Measurements from ENCODE around the gene TMEM98.
"Not testable (repeated sequence)": the region's sequence is repeated elsewhere in the genome, so short reads cannot be mapped to it uniquely, and the experiment has no call there.

Gene TMEM98, protein sequence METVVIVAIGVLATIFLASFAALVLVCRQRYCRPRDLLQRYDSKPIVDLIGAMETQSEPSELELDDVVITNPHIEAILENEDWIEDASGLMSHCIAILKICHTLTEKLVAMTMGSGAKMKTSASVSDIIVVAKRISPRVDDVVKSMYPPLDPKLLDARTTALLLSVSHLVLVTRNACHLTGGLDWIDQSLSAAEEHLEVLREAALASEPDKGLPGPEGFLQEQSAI

DNA sequence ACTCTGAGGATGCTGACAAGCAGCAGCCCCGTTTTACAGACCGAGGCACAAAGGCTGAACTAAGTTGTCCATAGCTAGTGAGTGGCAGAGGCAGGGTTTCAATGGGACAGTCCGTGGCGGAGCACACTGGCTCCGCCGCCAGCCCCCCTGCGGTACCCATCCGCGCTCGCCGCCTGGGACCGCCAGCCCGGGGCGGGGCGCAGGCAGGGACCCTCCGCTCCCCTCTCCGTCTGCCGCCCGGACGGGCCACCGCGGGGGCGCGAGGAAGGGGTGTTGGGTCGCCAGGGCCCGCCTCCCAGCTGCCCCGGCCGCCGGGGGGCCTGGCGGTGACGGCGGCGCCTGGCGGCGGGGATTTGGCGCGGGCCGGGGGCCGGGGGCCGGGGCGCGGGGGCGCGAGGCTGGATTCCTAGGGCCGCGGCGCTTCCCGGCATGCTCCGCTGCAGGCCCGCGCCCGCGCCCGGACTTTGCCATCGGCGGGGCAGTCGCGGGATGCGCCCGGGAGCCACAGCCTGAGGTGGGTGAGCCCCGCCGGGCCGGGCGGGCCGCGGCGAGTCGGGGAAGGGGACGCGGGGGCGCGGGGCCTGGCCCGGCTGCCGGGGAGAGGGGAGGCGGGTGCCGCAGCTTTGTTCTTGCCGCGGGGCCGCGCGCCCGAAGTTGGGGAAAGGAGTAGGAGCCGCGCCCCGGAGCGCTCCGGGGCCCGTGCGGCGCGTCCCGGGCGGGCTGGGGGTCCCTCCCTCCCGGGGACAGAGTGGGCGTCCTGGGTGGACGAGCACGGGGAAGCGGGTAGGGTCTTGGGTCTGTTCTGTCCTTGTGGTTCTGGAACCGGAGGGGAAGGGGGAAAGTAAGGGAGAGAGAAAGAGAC is at the start of gene TMEM98:
Gene TMEM98, plus strand, starts transcription at position 430 of the 862 bp plus-strand sequence. CDS start 3,376 bp downstream, outside the sequence.
- Mint-ChIP-seq H3K4me3 (peak within 1 kb of the TSS; percentile 46), H3K27me3 (peaks cover 18% of the 10 kb centered on the region), H3K9me3 (no peaks in the 10 kb centered on the region), H3K36me3 (no peaks in the 10 kb centered on the region), H3K4me1 (no peaks in the 10 kb centered on the region), H3K27ac (no peak within 1 kb of the TSS)
- peak; percentile 56 for ATAC-seq

DNA sequence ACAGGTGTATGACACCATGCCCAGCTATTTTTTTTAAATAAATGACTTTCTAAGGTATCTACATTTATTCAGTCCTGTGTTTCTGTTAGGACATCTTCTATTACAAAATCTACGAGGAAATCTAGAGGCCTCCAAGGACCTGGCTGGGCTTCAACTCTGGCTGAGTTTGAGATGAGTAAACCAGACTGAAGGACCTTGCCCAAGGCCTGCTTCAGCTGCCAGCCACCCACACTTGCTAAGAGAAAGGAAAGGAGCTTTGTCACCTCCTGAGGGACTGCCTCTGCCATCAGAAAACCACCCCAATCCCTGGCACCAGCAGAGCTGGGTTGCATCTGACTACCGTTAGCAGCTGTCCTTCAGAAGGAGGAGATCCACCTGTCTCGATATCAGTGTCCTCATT is 49.7 kb upstream of the TMEM98 start:
- peaks cover 22% of the 10 kb centered on the region for H3K4me1 Mint-ChIP-seq
- peak overlapping the region; percentile 71 for H3K27ac Mint-ChIP-seq
- H3K36me3 Mint-ChIP-seq, result no peaks in the 10 kb centered on the region
- no peak overlapping the region for H3K4me3 Mint-ChIP-seq
- no peaks in the 10 kb centered on the region for H3K9me3 Mint-ChIP-seq
- no peak for ATAC-seq
- H3K27me3 Mint-ChIP-seq, result peaks cover 3% of the 10 kb centered on the region

DNA sequence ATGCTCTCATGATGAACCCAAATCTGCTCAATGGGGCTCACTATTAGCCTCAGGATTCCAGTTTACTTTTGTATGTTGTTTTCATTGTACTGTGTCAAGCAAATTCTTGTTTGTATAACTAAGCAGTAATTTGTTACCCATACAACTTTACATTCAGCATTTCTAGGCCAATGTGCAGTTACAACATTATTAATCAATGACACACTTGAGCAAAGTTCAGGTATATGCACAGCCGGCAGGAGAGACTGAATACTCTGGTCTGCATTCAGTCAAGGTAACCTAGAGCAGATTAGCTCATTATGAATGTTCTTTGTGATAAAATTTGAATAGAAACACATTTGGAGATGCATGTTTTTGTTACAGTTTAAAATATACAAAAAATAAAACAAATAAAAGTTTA is 48.8 kb upstream of the TMEM98 start:
- Mint-ChIP-seq H3K27me3 (peaks cover 12% of the 10 kb centered on the region), H3K9me3 (no peaks in the 10 kb centered on the region), H3K36me3 (no peaks in the 10 kb centered on the region), H3K4me3 (no peak overlapping the region), H3K4me1 (peaks cover 18% of the 10 kb centered on the region), H3K27ac (no peak overlapping the region)
- no peak for ATAC-seq

DNA sequence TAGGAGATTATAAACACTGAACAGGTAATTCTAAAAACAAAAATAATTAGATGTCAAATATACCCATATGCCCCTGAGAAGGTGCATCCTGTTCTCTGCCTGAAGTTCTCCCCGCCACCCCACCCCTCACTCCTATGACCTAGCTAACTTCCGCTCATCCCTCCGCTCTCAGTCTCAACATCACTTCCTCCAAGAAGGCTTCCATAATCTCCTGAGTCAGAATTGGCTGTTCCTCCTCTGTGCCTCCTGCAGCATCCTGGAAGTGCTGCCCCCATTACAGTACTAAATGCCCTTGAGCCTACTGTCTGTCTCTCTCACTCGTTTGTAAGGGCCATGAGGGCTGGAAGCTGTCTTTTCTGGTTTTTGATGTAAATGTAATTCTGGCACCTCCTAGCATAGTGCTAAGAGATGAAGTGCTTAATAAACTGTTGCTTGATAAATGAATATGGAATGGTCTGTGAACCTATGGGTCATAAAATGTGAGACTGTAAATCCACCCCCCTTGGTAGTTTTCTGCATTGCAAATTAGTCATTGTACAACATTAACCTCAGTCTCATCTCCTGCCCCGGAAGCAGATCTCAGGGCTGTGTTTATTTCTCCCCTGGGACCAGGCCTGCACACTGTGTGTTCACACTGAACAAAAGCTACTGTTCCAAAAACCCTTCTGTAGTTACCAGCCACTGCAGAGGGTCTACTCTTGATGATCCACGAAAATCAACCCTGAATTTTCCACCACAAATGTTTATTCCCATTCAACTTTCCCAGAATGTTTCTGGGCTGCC is 47.1 kb upstream of the TMEM98 start:
- Mint-ChIP-seq H3K36me3 (no peaks in the 10 kb centered on the region), H3K4me3 (no peak overlapping the region), H3K27me3 (peaks cover 13% of the 10 kb centered on the region), H3K27ac (no peak overlapping the region), H3K9me3 (no peaks in the 10 kb centered on the region), H3K4me1 (peaks cover 16% of the 10 kb centered on the region)
- ATAC-seq, result no peak

DNA sequence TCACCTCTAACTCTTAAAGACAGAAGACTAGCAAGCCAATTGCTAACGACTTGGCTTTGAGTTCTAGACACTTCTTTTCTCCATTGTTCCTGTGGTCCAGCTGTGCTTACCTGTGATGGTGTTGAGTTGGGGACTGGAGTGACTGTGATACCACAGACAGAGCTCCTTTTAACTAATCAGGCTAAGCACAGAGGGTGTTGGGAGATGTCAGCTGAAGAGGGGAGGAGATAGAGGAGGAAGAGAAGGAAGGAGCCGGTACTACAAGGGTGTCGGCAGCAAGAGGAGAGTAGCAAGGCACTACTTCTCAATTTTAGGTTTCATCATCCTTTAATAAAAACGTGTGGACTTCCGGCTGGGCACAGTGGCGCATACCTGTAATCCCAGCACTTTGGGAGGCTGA is 45.9 kb upstream of the TMEM98 start:
- no peaks in the 10 kb centered on the region for H3K36me3 Mint-ChIP-seq
- H3K4me1 Mint-ChIP-seq, result peaks cover 11% of the 10 kb centered on the region
- no peak for ATAC-seq
- no peaks in the 10 kb centered on the region for H3K9me3 Mint-ChIP-seq
- no peak overlapping the region for H3K4me3 Mint-ChIP-seq
- H3K27me3 Mint-ChIP-seq, result peaks cover 19% of the 10 kb centered on the region
- H3K27ac Mint-ChIP-seq, result no peak overlapping the region

DNA sequence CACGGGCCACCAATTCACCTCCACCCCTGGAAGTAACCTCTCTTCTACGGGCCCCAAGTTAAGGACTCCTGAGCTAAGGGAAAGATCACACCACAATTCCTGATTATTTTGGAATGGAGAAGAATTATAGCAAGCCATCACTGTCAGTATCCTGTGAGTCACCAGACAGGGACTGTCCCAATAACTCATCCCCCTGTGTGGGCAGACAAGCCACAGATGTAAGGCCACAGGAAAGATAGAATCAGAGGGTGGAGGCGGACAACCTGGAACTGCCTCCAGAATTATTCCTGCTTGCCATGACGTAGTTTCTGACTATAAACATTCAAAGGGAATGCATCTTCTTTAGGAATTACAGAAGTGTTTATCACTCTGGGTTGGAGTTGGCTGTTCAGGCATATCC is 45.2 kb upstream of the TMEM98 start:
- Mint-ChIP-seq H3K27ac (no peak overlapping the region), H3K9me3 (no peaks in the 10 kb centered on the region)

DNA sequence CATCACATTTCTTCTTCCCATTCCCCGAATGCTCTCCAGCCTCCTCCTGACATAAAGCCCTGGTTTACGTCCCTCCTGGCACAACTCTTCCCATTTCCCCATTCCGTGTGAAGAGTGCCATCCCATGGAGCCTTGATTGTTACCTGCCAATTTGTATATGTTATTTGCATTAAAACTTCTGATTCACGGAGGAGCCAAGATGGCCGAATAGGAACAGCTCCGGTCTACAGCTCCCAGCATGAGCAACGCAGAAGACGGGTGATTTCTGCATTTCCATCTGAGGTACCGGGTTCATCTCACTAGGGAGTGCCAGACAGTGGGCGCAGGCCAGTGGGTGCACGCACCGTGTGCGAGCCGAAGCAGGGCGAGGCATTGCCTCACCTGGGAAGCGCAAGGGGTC is 41.0 kb upstream of the TMEM98 start:
- H3K9me3 Mint-ChIP-seq, H3K27ac Mint-ChIP-seq, ATAC-seq, H3K4me3 Mint-ChIP-seq, H3K36me3 Mint-ChIP-seq, H3K4me1 Mint-ChIP-seq: not testable (repeated sequence)
- peaks cover 21% of the 10 kb centered on the region for H3K27me3 Mint-ChIP-seq

More for the DNA sequence above, 45.2 kb upstream of the TMEM98 start:
- Mint-ChIP-seq H3K27me3 (peaks cover 21% of the 10 kb centered on the region), H3K36me3 (no peaks in the 10 kb centered on the region), H3K4me3 (no peak overlapping the region), H3K4me1 (peaks cover 7% of the 10 kb centered on the region)
- ATAC-seq, result no peak

DNA sequence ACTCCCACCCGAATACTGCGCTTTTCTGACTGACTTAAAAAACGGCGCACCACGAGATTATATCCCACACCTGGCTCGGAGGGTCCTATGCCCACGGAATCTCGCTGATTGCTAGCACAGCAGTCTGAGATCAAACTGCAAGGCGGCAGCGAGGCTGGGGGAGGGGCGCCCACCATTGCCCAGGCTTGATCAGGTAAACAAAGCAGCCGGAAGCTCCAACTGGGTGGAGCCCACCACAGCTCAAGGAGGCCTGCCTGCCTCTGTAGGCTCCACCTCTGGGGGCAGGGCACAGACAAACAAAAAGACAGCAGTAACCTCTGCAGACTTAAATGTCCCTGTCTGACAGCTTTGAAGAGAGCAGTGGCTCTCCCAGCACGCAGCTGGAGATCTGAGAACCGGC is 40.5 kb upstream of the TMEM98 start:
- not testable (repeated sequence) for ATAC-seq, H3K36me3 Mint-ChIP-seq, H3K4me3 Mint-ChIP-seq, H3K27ac Mint-ChIP-seq, H3K9me3 Mint-ChIP-seq, H3K4me1 Mint-ChIP-seq
- H3K27me3 Mint-ChIP-seq, result peaks cover 21% of the 10 kb centered on the region

DNA sequence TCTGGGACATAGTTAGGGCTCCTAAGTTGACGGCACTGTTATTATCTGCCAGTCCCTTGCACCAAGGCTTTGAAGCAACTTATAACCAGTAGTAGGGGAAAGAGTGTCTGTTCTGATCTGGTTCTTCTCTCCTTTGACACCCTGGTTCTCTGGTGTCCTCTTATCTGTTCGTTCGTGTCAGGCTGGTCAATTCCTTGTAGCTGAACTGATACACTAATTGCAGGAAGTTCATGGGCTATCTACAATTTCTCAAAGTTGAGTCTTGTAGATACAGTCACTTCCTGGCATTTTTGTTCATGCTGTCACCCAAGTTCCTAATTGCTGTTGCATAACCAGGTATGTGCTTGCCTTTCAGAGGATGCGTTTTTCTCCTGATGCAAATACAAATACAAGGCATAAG is 33.7 kb upstream of the TMEM98 start:
- H3K4me1 Mint-ChIP-seq, result no peaks in the 10 kb centered on the region
- H3K9me3 Mint-ChIP-seq, result no peaks in the 10 kb centered on the region
- no peak overlapping the region for H3K27ac Mint-ChIP-seq

DNA sequence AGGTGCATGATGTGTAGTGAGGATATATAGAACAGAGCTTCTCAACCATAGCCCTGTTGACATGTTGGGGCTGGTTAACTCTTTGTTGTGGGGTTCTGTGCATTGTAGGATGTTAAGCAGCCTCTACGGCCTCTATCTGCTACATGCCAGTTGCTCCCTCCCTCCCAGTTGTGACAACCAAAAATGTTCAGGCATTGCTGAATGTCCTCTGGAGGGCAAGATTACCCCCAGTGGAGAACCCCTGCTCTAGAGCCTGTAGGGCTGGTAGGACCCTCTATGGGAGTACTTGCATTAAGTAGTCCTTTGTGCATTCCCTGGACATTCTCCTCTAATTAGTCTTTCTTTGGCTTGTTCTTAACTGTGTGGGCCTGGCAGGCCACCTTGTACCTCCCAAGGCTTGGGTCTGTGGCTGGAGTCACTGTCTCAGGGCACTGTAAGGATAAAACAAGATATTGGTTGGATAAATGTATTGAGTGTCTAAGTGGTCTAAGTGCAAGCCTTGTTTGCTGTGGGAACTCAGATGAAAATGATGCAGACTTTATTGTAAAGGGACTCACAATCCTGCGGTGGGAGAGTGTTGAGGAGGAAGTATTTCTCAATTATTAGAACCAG is 31.2 kb upstream of the TMEM98 start:
- ATAC-seq, result no peak
- Mint-ChIP-seq H3K4me1 (no peaks in the 10 kb centered on the region), H3K4me3 (no peak overlapping the region), H3K27ac (no peak overlapping the region), H3K9me3 (no peaks in the 10 kb centered on the region), H3K27me3 (peaks cover 11% of the 10 kb centered on the region), H3K36me3 (no peaks in the 10 kb centered on the region)

More for the DNA sequence above, 33.7 kb upstream of the TMEM98 start:
- no peaks in the 10 kb centered on the region for H3K36me3 Mint-ChIP-seq
- peaks cover 11% of the 10 kb centered on the region for H3K27me3 Mint-ChIP-seq
- no peak for ATAC-seq
- H3K4me3 Mint-ChIP-seq, result no peak overlapping the region

DNA sequence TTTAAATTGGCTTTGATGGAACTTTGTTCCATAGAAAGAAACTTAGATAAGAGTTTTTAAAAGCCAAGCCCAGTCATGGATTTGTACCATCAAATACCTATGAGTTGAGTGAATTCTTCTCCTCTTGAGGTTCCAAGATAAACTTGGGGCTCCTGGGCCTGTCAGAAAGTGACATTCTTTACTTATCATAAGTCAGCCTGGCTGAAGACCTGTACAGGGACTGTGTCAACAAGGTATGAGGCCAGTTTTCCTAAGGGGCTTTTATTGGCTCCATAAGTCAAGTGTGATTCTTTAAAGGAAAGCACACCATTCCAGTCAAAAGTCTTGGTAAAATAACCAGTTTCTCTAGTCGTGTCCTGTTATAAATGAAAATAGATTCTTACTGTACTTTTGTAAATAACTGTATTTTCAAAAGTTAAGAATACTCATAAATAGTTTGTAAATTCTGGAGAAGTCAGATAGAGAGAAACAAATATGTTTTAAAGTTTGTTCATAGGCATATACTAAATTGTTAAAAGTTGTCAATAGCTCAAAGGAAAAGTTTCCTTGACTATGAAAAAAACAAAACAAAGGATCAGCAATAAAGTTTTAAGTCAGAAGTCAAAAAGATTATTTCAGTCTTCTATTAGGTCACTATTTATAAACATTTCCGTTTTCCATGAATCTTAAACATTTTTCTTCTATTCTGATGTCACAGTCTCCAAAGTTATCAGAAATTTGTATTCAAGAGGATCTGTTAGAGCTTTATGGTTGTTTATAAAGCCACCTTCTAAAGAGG is 28.5 kb upstream of the TMEM98 start:
- Mint-ChIP-seq H3K4me3 (no peak overlapping the region), H3K36me3 (no peaks in the 10 kb centered on the region), H3K4me1 (no peaks in the 10 kb centered on the region), H3K27me3 (peaks cover 11% of the 10 kb centered on the region), H3K9me3 (no peaks in the 10 kb centered on the region), H3K27ac (no peak overlapping the region)
- ATAC-seq, result no peak

DNA sequence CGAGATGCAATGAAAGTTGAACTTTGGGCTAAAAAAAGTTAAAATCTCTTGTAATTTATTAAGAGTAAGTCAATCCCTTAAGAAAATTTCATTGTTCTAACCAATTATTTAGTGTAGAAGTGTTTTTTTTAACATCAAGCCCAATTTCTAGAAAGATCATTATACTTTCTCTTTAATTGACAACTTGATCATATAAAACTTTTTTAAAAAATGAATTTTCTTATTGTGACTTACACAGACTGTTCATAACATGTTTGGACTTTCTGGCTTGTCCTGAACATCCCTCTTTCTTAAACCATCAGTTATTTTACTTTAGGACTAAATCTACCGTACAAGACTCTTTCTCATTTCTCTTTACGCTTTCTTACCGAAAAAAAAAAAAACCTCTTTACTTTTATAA is 26.2 kb upstream of the TMEM98 start:
- ATAC-seq, result no peak
- no peak overlapping the region for H3K27ac Mint-ChIP-seq

DNA sequence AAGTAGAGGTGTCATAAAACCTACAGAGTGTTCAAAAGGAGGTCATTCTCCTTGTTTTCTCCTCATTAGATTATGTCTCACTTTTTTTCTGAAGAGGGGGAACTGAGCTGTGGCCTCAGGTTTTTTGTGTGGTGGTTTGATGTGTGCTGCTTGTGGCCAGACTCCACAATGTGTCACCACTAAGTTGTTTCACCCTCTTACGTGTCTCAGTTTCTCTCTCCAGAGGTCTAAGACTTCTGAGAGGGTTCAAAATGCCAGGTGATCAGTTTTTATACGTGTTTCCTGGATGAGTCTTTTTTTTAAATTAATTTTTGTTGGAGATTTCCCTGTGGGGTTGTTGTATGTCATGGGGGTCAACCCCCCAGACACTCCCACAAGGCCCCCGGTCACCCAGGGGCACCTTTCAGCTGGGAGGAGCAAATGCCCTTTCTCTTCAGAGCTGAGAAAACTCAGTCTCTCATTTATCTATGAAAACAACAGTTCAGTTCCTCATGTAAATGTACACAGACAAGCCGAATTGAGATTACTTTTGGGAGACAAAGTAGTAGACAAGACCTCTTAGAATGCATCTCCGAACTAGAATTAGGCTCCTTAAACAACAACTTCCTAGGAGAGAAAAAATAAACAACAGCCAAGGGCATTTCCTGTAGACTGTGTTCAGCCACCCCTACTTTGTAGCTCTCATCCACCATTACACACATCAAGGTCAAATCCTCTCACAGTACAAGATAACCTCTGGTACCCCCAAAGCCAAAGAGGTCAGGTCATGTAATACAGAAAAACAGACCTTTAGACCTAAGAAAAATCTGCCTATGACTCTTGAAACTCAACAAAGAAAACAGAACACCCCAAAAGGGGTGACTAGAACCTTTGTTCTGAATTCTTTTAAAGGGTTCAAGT is 23.9 kb upstream of the TMEM98 start:
- Mint-ChIP-seq H3K4me3 (no peak overlapping the region), H3K27me3 (peaks cover 8% of the 10 kb centered on the region), H3K27ac (no peak overlapping the region), H3K9me3 (no peaks in the 10 kb centered on the region), H3K4me1 (no peaks in the 10 kb centered on the region), H3K36me3 (no peaks in the 10 kb centered on the region)
- ATAC-seq, result no peak

More for the DNA sequence above, 26.2 kb upstream of the TMEM98 start:
- no peaks in the 10 kb centered on the region for H3K36me3 Mint-ChIP-seq
- H3K9me3 Mint-ChIP-seq, result no peaks in the 10 kb centered on the region
- H3K27me3 Mint-ChIP-seq, result peaks cover 19% of the 10 kb centered on the region
- H3K4me1 Mint-ChIP-seq, result no peaks in the 10 kb centered on the region
- no peak overlapping the region for H3K4me3 Mint-ChIP-seq

DNA sequence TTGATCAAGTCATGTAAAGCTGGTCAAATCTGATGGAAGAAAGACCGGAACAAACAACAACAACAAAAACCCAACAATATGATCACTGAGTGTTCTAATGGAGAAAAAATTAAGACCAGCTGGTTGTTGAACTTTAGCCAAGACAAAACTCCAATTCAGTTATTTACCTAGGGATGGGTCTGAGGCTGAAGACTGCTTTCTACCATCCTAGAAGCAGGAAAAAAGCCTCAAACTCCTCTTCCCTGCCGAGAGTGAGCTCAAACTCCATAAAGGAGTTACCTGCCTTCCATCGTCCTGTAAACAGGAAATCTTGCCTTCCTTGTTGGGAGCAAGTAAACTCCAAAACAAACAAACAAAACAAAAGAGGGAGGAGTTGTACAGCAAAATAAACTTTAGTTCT is 23.1 kb upstream of the TMEM98 start:
- H3K27ac Mint-ChIP-seq, result no peak overlapping the region
- ATAC-seq, result no peak
- peaks cover 8% of the 10 kb centered on the region for H3K27me3 Mint-ChIP-seq
- H3K4me1 Mint-ChIP-seq, result no peaks in the 10 kb centered on the region
- H3K9me3 Mint-ChIP-seq, result no peaks in the 10 kb centered on the region
- no peaks in the 10 kb centered on the region for H3K36me3 Mint-ChIP-seq
- no peak overlapping the region for H3K4me3 Mint-ChIP-seq
